ENCODE results near the gene LRP2.

- no peak for TF ChIP-seq CTCF (IDR thresholded peaks at IDR 0.05)
- no peak for TF ChIP-seq POLR2A (IDR thresholded peaks at IDR 0.05)
Observed at GRCh38 chr2:169093535-169093934, 268.8 kb downstream of the LRP2 start.
